Right cardiac atrium (tissue), 5 donors: Measurements from ENCODE around the gene ADA. TPM values are rescaled to one million over a fixed set of nuclear protein-coding genes. Genes with fewer than 3 reads are reported as not detected.
A peak's percentile ranks its signal among the peaks of the same experiment; 100 is the strongest.

Experiments used
- ATAC-seq, 2 donors: fragments of 200-7000 bp; cut with Tn5 transposase; one replicate each; pipeline versions ENCODE4 v1.8.0 to v1.9.1; 2020; ENCODE audit warnings: moderate library complexity in 2 of 2, mild to moderate bottlenecking in 1 of 2
- DNase-seq, 3 donors: peaks; one replicate each; pipeline ENCODE4 v3.0.0-alpha.2; 2020
- H3K27ac ChIP-seq: one replicate; pipeline ENCODE4 v1.5.1; 2013; ENCODE audit warnings: mild to moderate bottlenecking, low read length, control low read depth, moderate library complexity
- H3K27me3 ChIP-seq: one replicate; pipeline ENCODE4 v1.6.1; 2013; ENCODE audit not compliant: control insufficient read depth, insufficient read depth
- H3K4me1 ChIP-seq: one replicate; pipeline ENCODE4 v1.6.1; 2013; ENCODE audit warnings: low read length; ENCODE audit not compliant: control insufficient read depth, insufficient read depth
- H3K4me3 ChIP-seq: one replicate; pipeline ENCODE4 v1.5.1; 2013; ENCODE audit warnings: low read length, control low read depth
- H3K9me3 ChIP-seq: one replicate; pipeline ENCODE4 v1.6.1; 2013; ENCODE audit warnings: low read length; ENCODE audit not compliant: control insufficient read depth
- WGBS: extraction: QIAGEN DNeasy Blood & Tissue Kit; methylation state at CpG from one replicate; pipeline ENCODE4 v1.1.7; 2013; 5-methylcytosine and 5-hydroxymethylcytosine counted together
- intact Hi-C, 4 donors: fragments of 100-400 bp; cut with DNase I; formaldehyde crosslinking; loops; one replicate each; pipeline versions ENCODE4 v1.11.0 to v1.14.0; 2022 to 2023
- polyA plus RNA-seq: library from polyadenylated mRNA; stranded (reverse); fragments of 200-250 nt; gene quantifications from one replicate; pipeline ENCODE4 v1.2.3, GENCODE V29; 2013
- total RNA-seq, 4 donors: library from RNA; stranded (reverse); fragmentation: NEBNext Ultra II Directional; extraction: Animal tissue kit (Norgen Biotek cat#: 25700); gene quantifications; one replicate each; pipeline ENCODE4 v1.2.1, GENCODE V29; 2021
- donor health status: healthy with polysubstance abuse.
- donor health status: DM: no; HTN: yes; CAD: no.
- donor health status: DM: no; HTN: no; CAD: no.
- donor health status: DM: no; HTN: yes; CAD: no; lungs with severe emphysema.
- donor health status: DM: yes; HTN: yes; CAD: no.

ADA gene
- total and polyA plus RNA-seq, 5 donors, result 11.6 to 22.8 (median 12.4) TPM

- peak overlapping the region; percentile 100 for H3K27ac ChIP-seq
- ATAC-seq (no peak), DNase-seq (peak in 1 of 3 donors; percentile 8)
- H3K4me1 ChIP-seq, result peaks cover 54% of the 10 kb centered on the region
- H3K27me3 ChIP-seq, result no peaks in the 10 kb centered on the region
- WGBS, result 65% methylated on average over 1 of the region's 1 CpG
- H3K4me3 ChIP-seq, result no peak overlapping the region
- intact Hi-C loops, result loop anchor here in 3 of 4 donors (5.0 to 10.0 kb wide), 3 partner anchors 65 to 77 kb away; partner anchors contain the start of gene SERINC3 (in 1 of the 3)
- H3K9me3 ChIP-seq, result no peaks in the 10 kb centered on the region
These were observed 51.8 kb downstream of the ADA start for GRCh38 chr20:44599715-44600114.

GRCh38 chr20:44598423-44599305 lies 52.8 kb downstream of the ADA start:
- ATAC-seq (peak; percentile 67 to 81), DNase-seq (peak; percentile 64 to 83 (median 82))
- Histone ChIP-seq H3K27ac (peak overlapping the region; percentile 86), H3K4me3 (peak overlapping the region; percentile 13), H3K27me3 (no peaks in the 10 kb centered on the region), H3K4me1 (peaks cover 56% of the 10 kb centered on the region), H3K9me3 (no peaks in the 10 kb centered on the region)
- intact Hi-C loops, result loop anchor here in 1 of 4 donors (5.0 kb wide), 1 partner anchor 76 kb away; the partner anchor contains the start of gene SERINC3
- 34% methylated on average over 4 of the region's 4 CpGs for WGBS

GRCh38 chr20:44597930-44598329 lies 53.6 kb downstream of the ADA start:
- H3K4me3 ChIP-seq, result peak overlapping the region; percentile 9
- peak; percentile 34 to 38 for ATAC-seq
- peaks cover 56% of the 10 kb centered on the region for H3K4me1 ChIP-seq
- 23% methylated on average over 4 of the region's 4 CpGs for WGBS
- H3K9me3 ChIP-seq, result no peaks in the 10 kb centered on the region
- intact Hi-C loops, result loop anchor here in 1 of 4 donors (5.0 kb wide), 1 partner anchor 76 kb away; the partner anchor contains the start of gene SERINC3
- peak in 2 of 3 donors; percentile 72 to 76 for DNase-seq
- H3K27me3 ChIP-seq, result no peaks in the 10 kb centered on the region
- H3K27ac ChIP-seq, result peak overlapping the region; percentile 86

- ATAC-seq (peak in 1 of 2 donors; percentile 7), DNase-seq (peak in 1 of 3 donors; percentile 52)
- intact Hi-C loops, result loop anchor here in 1 of 4 donors (5.0 kb wide), 1 partner anchor 75 kb away; the partner anchor contains the start of gene SERINC3
- H3K27ac ChIP-seq, result peak overlapping the region; percentile 86
- H3K27me3 ChIP-seq, result no peaks in the 10 kb centered on the region
- WGBS, result 25% methylated on average over 4 of the region's 4 CpGs
- H3K9me3 ChIP-seq, result no peaks in the 10 kb centered on the region
- peak overlapping the region; percentile 9 for H3K4me3 ChIP-seq
- peaks cover 54% of the 10 kb centered on the region for H3K4me1 ChIP-seq
These were observed 54.0 kb downstream of the ADA start for GRCh38 chr20:44597516-44597915.

GRCh38 chr20:44596876-44597275 lies 54.6 kb downstream of the ADA start:
- peak overlapping the region; percentile 1 for H3K27ac ChIP-seq
- 81% methylated on average over 3 of the region's 3 CpGs for WGBS
- DNase-seq (no peak), ATAC-seq (no peak)
- intact Hi-C loops, result loop anchor here in 1 of 4 donors (5.0 kb wide), 1 partner anchor 75 kb away; the partner anchor contains the start of gene SERINC3
- H3K4me1 ChIP-seq, result peaks cover 55% of the 10 kb centered on the region
- H3K4me3 ChIP-seq, result no peak overlapping the region
- H3K9me3 ChIP-seq, result no peaks in the 10 kb centered on the region
- H3K27me3 ChIP-seq, result no peaks in the 10 kb centered on the region

GRCh38 chr20:44596010-44596409 lies 55.5 kb downstream of the ADA start:
- 90% methylated on average over 4 of the region's 4 CpGs for WGBS
- H3K27ac ChIP-seq, result peak overlapping the region; percentile 1
- intact Hi-C loops, result loop anchor here in 1 of 4 donors (5.0 kb wide), 1 partner anchor 74 kb away; the partner anchor contains the start of gene SERINC3

GRCh38 chr20:44594730-44595129 lies 56.8 kb downstream of the ADA start:
- 15% methylated on average over 1 of the region's 1 CpG for WGBS
- no peaks in the 10 kb centered on the region for H3K9me3 ChIP-seq

More at GRCh38 chr20:44596010-44596409, 55.5 kb downstream of the ADA start:
- Histone ChIP-seq H3K9me3 (no peaks in the 10 kb centered on the region), H3K4me1 (peaks cover 53% of the 10 kb centered on the region), H3K4me3 (no peak overlapping the region), H3K27me3 (no peaks in the 10 kb centered on the region)
- ATAC-seq (no peak), DNase-seq (peak in 1 of 3 donors; percentile 7)

GRCh38 chr20:44593751-44594150 lies 57.7 kb downstream of the ADA start:
- intact Hi-C loops, result no loop called here
- DNase-seq, result no peak
- Histone ChIP-seq H3K4me1 (peaks cover 37% of the 10 kb centered on the region), H3K4me3 (no peak overlapping the region), H3K9me3 (no peaks in the 10 kb centered on the region), H3K27me3 (no peaks in the 10 kb centered on the region), H3K27ac (no peak overlapping the region)
- 74% methylated on average over 2 of the region's 2 CpGs for WGBS
- ATAC-seq, result no peak

More at GRCh38 chr20:44594730-44595129, 56.8 kb downstream of the ADA start:
- H3K27ac ChIP-seq, result peak overlapping the region; percentile 77
- DNase-seq, result peak in 2 of 3 donors; percentile 46 to 64
- no peak for ATAC-seq
- intact Hi-C loops, result loop anchor here in 1 of 4 donors (5.0 kb wide), 1 partner anchor 72 kb away; the partner anchor contains the start of gene SERINC3
- H3K4me3 ChIP-seq, result no peak overlapping the region
- H3K27me3 ChIP-seq, result no peaks in the 10 kb centered on the region
- peaks cover 42% of the 10 kb centered on the region for H3K4me1 ChIP-seq

GRCh38 chr20:44592366-44592765 lies 59.1 kb downstream of the ADA start:
- no peak for DNase-seq
- no peak for ATAC-seq
- H3K4me1 ChIP-seq, result peaks cover 24% of the 10 kb centered on the region

GRCh38 chr20:44590980-44591778 lies 60.3 kb downstream of the ADA start:
- Histone ChIP-seq H3K4me3 (no peak overlapping the region), H3K4me1 (peaks cover 23% of the 10 kb centered on the region)
- intact Hi-C loops, result no loop called here

More at GRCh38 chr20:44592366-44592765, 59.1 kb downstream of the ADA start:
- WGBS, result 56% methylated on average over 3 of the region's 3 CpGs
- Histone ChIP-seq H3K9me3 (no peaks in the 10 kb centered on the region), H3K4me3 (no peak overlapping the region), H3K27ac (peak overlapping the region; percentile 15), H3K27me3 (no peaks in the 10 kb centered on the region)
- intact Hi-C loops, result no loop called here

More at GRCh38 chr20:44590980-44591778, 60.3 kb downstream of the ADA start:
- 81% methylated on average over 9 of the region's 9 CpGs for WGBS
- Histone ChIP-seq H3K27me3 (no peaks in the 10 kb centered on the region), H3K27ac (no peak overlapping the region), H3K9me3 (no peaks in the 10 kb centered on the region)
- ATAC-seq (no peak), DNase-seq (no peak)
